H54 (cell line): ENCODE measurements around the gene MRPS18B.

Experiments used
- DNase-seq: peaks from one replicate; pipeline ENCODE4 v3.0.0; 2011; ENCODE audit warnings: low spot score, mixed read lengths; ENCODE audit not compliant: insufficient read length
- FAIRE-seq: peaks from 3 replicates; lab custom pipeline; 2011; peaks lifted over from hg19 to GRCh38; lab: Jason Lieb, UNC
- POLR2A ChIP-seq: IDR thresholded peaks from 2 replicates; pipeline ENCODE4 v1.6.1; 2011; ENCODE audit warnings: low read depth, mild to moderate bottlenecking, low read length

Gene MRPS18B

GRCh38 chr6:30617565-30618269 is at the start of gene MRPS18B:
MRPS18B (plus strand) TSS chr6:30617840; CDS start chr6:30617866, 26 bp downstream.
- TF ChIP-seq POLR2A: peak; percentile 89
- no peak for FAIRE-seq
- DNase-seq: peak; percentile 74

- FAIRE-seq (no peak), DNase-seq (no peak)
- no peak for TF ChIP-seq POLR2A
Observed at GRCh38 chr6:30568245-30568644, 49.4 kb upstream of the MRPS18B start.

- FAIRE-seq: no peak
- no peak for DNase-seq
- no peak for TF ChIP-seq POLR2A
Observed at GRCh38 chr6:30570263-30570662, 47.4 kb upstream of the MRPS18B start.

GRCh38 chr6:30570740-30571074 is 46.9 kb upstream of the MRPS18B start:
- FAIRE-seq (no peak), DNase-seq (no peak)
- no peak for TF ChIP-seq POLR2A

GRCh38 chr6:30571075-30571761 is 46.4 kb upstream of the MRPS18B start, which contains the start of gene ABCF1:
ABCF1 (plus strand) TSS chr6:30571442; CDS start chr6:30571488, 46 bp downstream.
- DNase-seq: peak; percentile 93
- peak; percentile 85 for TF ChIP-seq POLR2A
- FAIRE-seq: no peak

GRCh38 chr6:30571762-30572082 is 45.9 kb upstream of the MRPS18B start:
- DNase-seq: no peak
- no peak for TF ChIP-seq POLR2A
- FAIRE-seq: no peak

GRCh38 chr6:30572148-30572547 is 45.5 kb upstream of the MRPS18B start:
- FAIRE-seq: no peak
- TF ChIP-seq POLR2A: no peak

GRCh38 chr6:30573113-30573512 is 44.5 kb upstream of the MRPS18B start:
- DNase-seq (no peak), FAIRE-seq (no peak)
- TF ChIP-seq POLR2A: no peak

More at GRCh38 chr6:30572148-30572547, 45.5 kb upstream of the MRPS18B start:
- no peak for DNase-seq

GRCh38 chr6:30578051-30578450 is 39.6 kb upstream of the MRPS18B start:
- no peak for TF ChIP-seq POLR2A
- no peak for FAIRE-seq
- no peak for DNase-seq

- no peak for TF ChIP-seq POLR2A
- DNase-seq: no peak
- no peak for FAIRE-seq
Observed at GRCh38 chr6:30583921-30584320, 33.7 kb upstream of the MRPS18B start.

GRCh38 chr6:30589754-30590358 is 27.8 kb upstream of the MRPS18B start:
- no peak for TF ChIP-seq POLR2A
- FAIRE-seq (no peak), DNase-seq (no peak)

- no peak for TF ChIP-seq POLR2A
- FAIRE-seq (no peak), DNase-seq (no peak)
Observed at GRCh38 chr6:30590509-30590908, 27.1 kb upstream of the MRPS18B start.

GRCh38 chr6:30591008-30591407 is 26.6 kb upstream of the MRPS18B start:
- FAIRE-seq (no peak), DNase-seq (no peak)

GRCh38 chr6:30592287-30592686 is 25.4 kb upstream of the MRPS18B start:
- no peak for DNase-seq
- TF ChIP-seq POLR2A: no peak
- no peak for FAIRE-seq

More at GRCh38 chr6:30591008-30591407, 26.6 kb upstream of the MRPS18B start:
- no peak for TF ChIP-seq POLR2A

GRCh38 chr6:30597315-30598144 is 20.1 kb upstream of the MRPS18B start:
- peak; percentile 69 for DNase-seq
- peak; percentile 27 for FAIRE-seq
